Measurements from ENCODE around the gene MSX1. TPM values are rescaled to one million over a fixed set of nuclear protein-coding genes. Genes with fewer than 3 reads are reported as not detected.

The MSX1 gene
- total and polyA plus RNA-seq, 11 donors, result 2.2 to 7.4 (median 4.2) TPM

- Histone ChIP-seq H3K4me3 (no peak overlapping the region), H3K9me3 (no peaks in the 10 kb centered on the region), H3K4me1 (no peaks in the 10 kb centered on the region), H3K27ac (no peak overlapping the region), H3K27me3 (peaks cover 0 to 48% (median 10%) of the 10 kb centered on the region in 9 donors), H3K36me3 (no peaks in the 10 kb centered on the region)
- TF ChIP-seq POLR2A (IDR thresholded peaks at IDR 0.05), result no peak
- no peak for TF ChIP-seq CTCF (IDR thresholded peaks at IDR 0.05)
- intact Hi-C loops (cut with DNase I), result no loop called here
- DNase-seq, result no peak
- no peak for ATAC-seq
- WGBS, 4 donors, result 61 to 72% (median 67%) methylated on average over 7 of the region's 7 CpGs
Observed at GRCh38 chr4:4890574-4891255, 31.2 kb downstream of the MSX1 start.

GRCh38 chr4:4893721-4894120 lies 34.3 kb downstream of the MSX1 start:
- H3K4me1 ChIP-seq, result no peaks in the 10 kb centered on the region
- H3K9me3 ChIP-seq, result no peaks in the 10 kb centered on the region
- DNase-seq, result no peak
- no peak for TF ChIP-seq CTCF (IDR thresholded peaks at IDR 0.05)
- no peak for TF ChIP-seq POLR2A (IDR thresholded peaks at IDR 0.05)
- WGBS, 4 donors, result 86 to 89% (median 88%) methylated on average over 4 of the region's 4 CpGs
- no peak overlapping the region for H3K27ac ChIP-seq
- no peaks in the 10 kb centered on the region for H3K36me3 ChIP-seq
- intact Hi-C loops (cut with DNase I), result no loop called here
- H3K27me3 ChIP-seq, result peaks cover 0 to 25% (median 2%) of the 10 kb centered on the region in 9 donors
- no peak overlapping the region for H3K4me3 ChIP-seq
- no peak for ATAC-seq

- WGBS, 4 donors, result 77 to 82% (median 80%) methylated on average over 5 of the region's 5 CpGs
- Histone ChIP-seq H3K4me3 (no peak overlapping the region), H3K9me3 (no peaks in the 10 kb centered on the region), H3K27me3 (peaks cover 0 to 14% (median 4%) of the 10 kb centered on the region in 9 donors), H3K27ac (no peak overlapping the region), H3K4me1 (no peaks in the 10 kb centered on the region), H3K36me3 (no peaks in the 10 kb centered on the region)
- intact Hi-C loops (cut with DNase I), result no loop called here
- DNase-seq, result no peak
- no peak for ATAC-seq
- TF ChIP-seq CTCF (IDR thresholded peaks at IDR 0.05) (no peak), POLR2A (IDR thresholded peaks at IDR 0.05) (no peak)
Observed at GRCh38 chr4:4899202-4899925, 39.9 kb downstream of the MSX1 start.

GRCh38 chr4:4901877-4902276 lies 42.4 kb downstream of the MSX1 start:
- Histone ChIP-seq H3K27ac (no peak overlapping the region), H3K27me3 (peaks cover 0 to 20% (median 4%) of the 10 kb centered on the region in 9 donors), H3K4me1 (no peaks in the 10 kb centered on the region), H3K36me3 (no peaks in the 10 kb centered on the region), H3K4me3 (no peak overlapping the region), H3K9me3 (no peaks in the 10 kb centered on the region)
- DNase-seq (no peak), ATAC-seq (no peak)
- intact Hi-C loops (cut with DNase I), result no loop called here
- TF ChIP-seq CTCF (IDR thresholded peaks at IDR 0.05), result no peak
- TF ChIP-seq POLR2A (IDR thresholded peaks at IDR 0.05), result no peak
- WGBS, 4 donors, result 38 to 55% (median 50%) methylated on average over 2 of the region's 2 CpGs

All from heart left ventricle (tissue), 16 donors.